Measurements from ENCODE around the gene SDF4.
"Not testable (repeated sequence)": the region's sequence is repeated elsewhere in the genome, so short reads cannot be mapped to it uniquely, and the experiment has no call there.

SDF4 gene

GRCh38 chr1:1248009-1248913 lies 16.5 kb upstream of the SDF4 start:
- H3K36me3 ChIP-seq (ENCODE audit: control insufficient read depth, insufficient read depth, low read length); DNase-seq; H3K4me3 ChIP-seq (ENCODE audit: insufficient read depth, low read depth, low read length, poor library complexity, severe bottlenecking); H3K27ac ChIP-seq (ENCODE audit: insufficient read depth, low read length, poor library complexity, severe bottlenecking); H3K9me3 ChIP-seq (ENCODE audit: control insufficient read depth, low read length): not testable (repeated sequence)
- Histone ChIP-seq H3K27me3 (replicated peaks; ENCODE audit: control insufficient read depth, insufficient read depth, low read length, poor library complexity, severe bottlenecking) (peaks cover 13% of the 10 kb centered on the region), H3K4me1 (ENCODE audit: control insufficient read depth, insufficient read depth, low read length, poor library complexity, severe bottlenecking) (peaks cover 20% of the 10 kb centered on the region)

- DNase-seq = no peak
- H3K4me1 ChIP-seq (ENCODE audit: control insufficient read depth, insufficient read depth, low read length, poor library complexity, severe bottlenecking) = peaks cover 20% of the 10 kb centered on the region
- H3K27ac ChIP-seq (ENCODE audit: insufficient read depth, low read length, poor library complexity, severe bottlenecking) = no peak overlapping the region
- no peaks in the 10 kb centered on the region for H3K9me3 ChIP-seq (ENCODE audit: control insufficient read depth, low read length)
- H3K27me3 ChIP-seq (replicated peaks; ENCODE audit: control insufficient read depth, insufficient read depth, low read length, poor library complexity, severe bottlenecking) = peaks cover 13% of the 10 kb centered on the region
- no peaks in the 10 kb centered on the region for H3K36me3 ChIP-seq (ENCODE audit: control insufficient read depth, insufficient read depth, low read length)
- no peak overlapping the region for H3K4me3 ChIP-seq (ENCODE audit: insufficient read depth, low read depth, low read length, poor library complexity, severe bottlenecking)
Measured at GRCh38 chr1:1247341-1247913, 15.6 kb upstream of the SDF4 start.

- Histone ChIP-seq H3K36me3 (ENCODE audit: control insufficient read depth, insufficient read depth, low read length) (no peaks in the 10 kb centered on the region), H3K27me3 (replicated peaks; ENCODE audit: control insufficient read depth, insufficient read depth, low read length, poor library complexity, severe bottlenecking) (peaks cover 13% of the 10 kb centered on the region), H3K4me3 (ENCODE audit: insufficient read depth, low read depth, low read length, poor library complexity, severe bottlenecking) (no peak within 1 kb of the TSS), H3K27ac (ENCODE audit: insufficient read depth, low read length, poor library complexity, severe bottlenecking) (no peak within 1 kb of the TSS), H3K4me1 (ENCODE audit: control insufficient read depth, insufficient read depth, low read length, poor library complexity, severe bottlenecking) (peaks cover 20% of the 10 kb centered on the region), H3K9me3 (ENCODE audit: control insufficient read depth, low read length) (no peaks in the 10 kb centered on the region)
- no peak for DNase-seq
Measured at GRCh38 chr1:1246577-1247340, 15.0 kb upstream of the SDF4 start, which contains the start of gene C1QTNF12. Gene C1QTNF12 (minus strand): TSS chr1:1246722. CDS start chr1:1246690, 32 bp downstream.

- Histone ChIP-seq H3K4me3 (ENCODE audit: insufficient read depth, low read depth, low read length, poor library complexity, severe bottlenecking) (no peak overlapping the region), H3K9me3 (ENCODE audit: control insufficient read depth, low read length) (no peaks in the 10 kb centered on the region), H3K36me3 (ENCODE audit: control insufficient read depth, insufficient read depth, low read length) (no peaks in the 10 kb centered on the region), H3K4me1 (ENCODE audit: control insufficient read depth, insufficient read depth, low read length, poor library complexity, severe bottlenecking) (peaks cover 16% of the 10 kb centered on the region), H3K27ac (ENCODE audit: insufficient read depth, low read length, poor library complexity, severe bottlenecking) (no peak overlapping the region), H3K27me3 (replicated peaks; ENCODE audit: control insufficient read depth, insufficient read depth, low read length, poor library complexity, severe bottlenecking) (peaks cover 13% of the 10 kb centered on the region)
- no peak for DNase-seq
Measured at GRCh38 chr1:1245817-1246576, 14.2 kb upstream of the SDF4 start.

- Histone ChIP-seq H3K36me3 (ENCODE audit: control insufficient read depth, insufficient read depth, low read length) (no peaks in the 10 kb centered on the region), H3K9me3 (ENCODE audit: control insufficient read depth, low read length) (no peaks in the 10 kb centered on the region), H3K27ac (ENCODE audit: insufficient read depth, low read length, poor library complexity, severe bottlenecking) (no peak overlapping the region), H3K4me1 (ENCODE audit: control insufficient read depth, insufficient read depth, low read length, poor library complexity, severe bottlenecking) (peaks cover 9% of the 10 kb centered on the region), H3K27me3 (replicated peaks; ENCODE audit: control insufficient read depth, insufficient read depth, low read length, poor library complexity, severe bottlenecking) (peaks cover 13% of the 10 kb centered on the region), H3K4me3 (ENCODE audit: insufficient read depth, low read depth, low read length, poor library complexity, severe bottlenecking) (no peak overlapping the region)
- DNase-seq = no peak
Measured at GRCh38 chr1:1245178-1245816, 13.5 kb upstream of the SDF4 start.

- DNase-seq = no peak
- Histone ChIP-seq H3K27ac (ENCODE audit: insufficient read depth, low read length, poor library complexity, severe bottlenecking) (no peak overlapping the region), H3K27me3 (replicated peaks; ENCODE audit: control insufficient read depth, insufficient read depth, low read length, poor library complexity, severe bottlenecking) (peaks cover 13% of the 10 kb centered on the region), H3K9me3 (ENCODE audit: control insufficient read depth, low read length) (no peaks in the 10 kb centered on the region), H3K36me3 (ENCODE audit: control insufficient read depth, insufficient read depth, low read length) (no peaks in the 10 kb centered on the region), H3K4me3 (ENCODE audit: insufficient read depth, low read depth, low read length, poor library complexity, severe bottlenecking) (no peak overlapping the region), H3K4me1 (ENCODE audit: control insufficient read depth, insufficient read depth, low read length, poor library complexity, severe bottlenecking) (peaks cover 9% of the 10 kb centered on the region)
Measured at GRCh38 chr1:1244192-1244811, 12.5 kb upstream of the SDF4 start.

GRCh38 chr1:1243807-1244191 lies 12.0 kb upstream of the SDF4 start:
- H3K9me3 ChIP-seq (ENCODE audit: control insufficient read depth, low read length) = no peaks in the 10 kb centered on the region
- H3K4me3 ChIP-seq (ENCODE audit: insufficient read depth, low read depth, low read length, poor library complexity, severe bottlenecking) = no peak overlapping the region

GRCh38 chr1:1243266-1243660 lies 11.5 kb upstream of the SDF4 start:
- DNase-seq = no peak
- Histone ChIP-seq H3K9me3 (ENCODE audit: control insufficient read depth, low read length) (no peaks in the 10 kb centered on the region), H3K4me3 (ENCODE audit: insufficient read depth, low read depth, low read length, poor library complexity, severe bottlenecking) (no peak overlapping the region), H3K36me3 (ENCODE audit: control insufficient read depth, insufficient read depth, low read length) (no peaks in the 10 kb centered on the region), H3K27ac (ENCODE audit: insufficient read depth, low read length, poor library complexity, severe bottlenecking) (no peak overlapping the region), H3K4me1 (ENCODE audit: control insufficient read depth, insufficient read depth, low read length, poor library complexity, severe bottlenecking) (peaks cover 9% of the 10 kb centered on the region), H3K27me3 (replicated peaks; ENCODE audit: control insufficient read depth, insufficient read depth, low read length, poor library complexity, severe bottlenecking) (peaks cover 13% of the 10 kb centered on the region)

More at GRCh38 chr1:1243807-1244191, 12.0 kb upstream of the SDF4 start:
- no peak for DNase-seq
- Histone ChIP-seq H3K36me3 (ENCODE audit: control insufficient read depth, insufficient read depth, low read length) (no peaks in the 10 kb centered on the region), H3K4me1 (ENCODE audit: control insufficient read depth, insufficient read depth, low read length, poor library complexity, severe bottlenecking) (peaks cover 9% of the 10 kb centered on the region), H3K27ac (ENCODE audit: insufficient read depth, low read length, poor library complexity, severe bottlenecking) (no peak overlapping the region), H3K27me3 (replicated peaks; ENCODE audit: control insufficient read depth, insufficient read depth, low read length, poor library complexity, severe bottlenecking) (peaks cover 13% of the 10 kb centered on the region)
